ENCODE measurements around the gene MRPS5.

MRPS5 gene

GRCh38 chr2:95062242-95063085 lies 59.1 kb downstream of the MRPS5 start:
- TF ChIP-seq ZFX (IDR thresholded peaks at IDR 0.05) (no peak), CTCF (conservative IDR thresholded peaks at IDR 0.05) (no peak)
- no peak overlapping the region for H3K27ac ChIP-seq

- TF ChIP-seq ZFX (IDR thresholded peaks at IDR 0.05) (no peak), CTCF (conservative IDR thresholded peaks at IDR 0.05) (no peak)
- H3K27ac ChIP-seq, result no peak overlapping the region
Observed at GRCh38 chr2:95061601-95062183, 59.9 kb downstream of the MRPS5 start.

GRCh38 chr2:95061119-95061512 lies 60.5 kb downstream of the MRPS5 start:
- no peak for TF ChIP-seq CTCF (conservative IDR thresholded peaks at IDR 0.05)
- no peak for TF ChIP-seq ZFX (IDR thresholded peaks at IDR 0.05)
- H3K27ac ChIP-seq, result no peak overlapping the region

- TF ChIP-seq CTCF (conservative IDR thresholded peaks at IDR 0.05), result no peak
- TF ChIP-seq ZFX (IDR thresholded peaks at IDR 0.05), result no peak
- no peak overlapping the region for H3K27ac ChIP-seq
Observed at GRCh38 chr2:95060446-95061118, 61.0 kb downstream of the MRPS5 start.

GRCh38 chr2:95059656-95060370 lies 61.8 kb downstream of the MRPS5 start:
- H3K27ac ChIP-seq, result no peak overlapping the region
- TF ChIP-seq ZFX (IDR thresholded peaks at IDR 0.05) (no peak), CTCF (conservative IDR thresholded peaks at IDR 0.05) (no peak)

- TF ChIP-seq ZFX (IDR thresholded peaks at IDR 0.05), result no peak
- no peak for TF ChIP-seq CTCF (conservative IDR thresholded peaks at IDR 0.05)
- no peak overlapping the region for H3K27ac ChIP-seq
Observed at GRCh38 chr2:95058989-95059641, 62.5 kb downstream of the MRPS5 start.

Data from C4-2B (cell line).